ENCODE data around the gene C1orf185. TPM values are rescaled to one million over a fixed set of nuclear protein-coding genes. Genes with fewer than 3 reads are reported as not detected.
"Not testable (repeated sequence)": the region's sequence is repeated elsewhere in the genome, so short reads cannot be mapped to it uniquely, and the experiment has no call there.

The C1orf185 gene
- total RNA-seq, 2 donors from 2014 or later, result not detected

GRCh38 chr1:51127152-51127551, 25.1 kb downstream of the C1orf185 start:
- intact Hi-C loops (cut with DNase I); DNase-seq (ENCODE audit: low spot score): not testable (repeated sequence)

- no peak for DNase-seq (ENCODE audit: low spot score)
- intact Hi-C loops (cut with DNase I), result loop anchor here in 1 of 2 donors (5.0 kb wide), 1 partner anchor 649 kb away; no protein-coding TSS in a partner anchor
These were observed 29.2 kb downstream of the C1orf185 start for GRCh38 chr1:51131185-51131584.

GRCh38 chr1:51133045-51133444, 31.0 kb downstream of the C1orf185 start:
- intact Hi-C loops (cut with DNase I), result loop anchor here in 1 of 2 donors (5.0 kb wide), 1 partner anchor 651 kb away; no protein-coding TSS in a partner anchor
- DNase-seq (ENCODE audit: low spot score), result no peak

GRCh38 chr1:51137696-51138095, 35.7 kb downstream of the C1orf185 start:
- intact Hi-C loops (cut with DNase I); DNase-seq (ENCODE audit: low spot score): not testable (repeated sequence)

GRCh38 chr1:51139474-51139873, 37.4 kb downstream of the C1orf185 start:
- intact Hi-C loops (cut with DNase I), result no loop called here
- no peak for DNase-seq (ENCODE audit: low spot score)

- DNase-seq (ENCODE audit: low spot score), result no peak
- intact Hi-C loops (cut with DNase I), result no loop called here
These were observed 45.4 kb downstream of the C1orf185 start for GRCh38 chr1:51147394-51147793.

- DNase-seq (ENCODE audit: low spot score), result no peak
- intact Hi-C loops (cut with DNase I), result no loop called here
These were observed 52.7 kb downstream of the C1orf185 start for GRCh38 chr1:51154776-51155175.

- intact Hi-C loops (cut with DNase I), result no loop called here
These were observed 54.7 kb downstream of the C1orf185 start for GRCh38 chr1:51156752-51157151.

GRCh38 chr1:51157395-51157794, 55.4 kb downstream of the C1orf185 start:
- intact Hi-C loops (cut with DNase I), result no loop called here
- no peak for DNase-seq (ENCODE audit: low spot score)

More at GRCh38 chr1:51156752-51157151, 54.7 kb downstream of the C1orf185 start:
- DNase-seq (ENCODE audit: low spot score), result no peak

GRCh38 chr1:51158263-51158662, 56.2 kb downstream of the C1orf185 start:
- DNase-seq (ENCODE audit: low spot score), result no peak
- intact Hi-C loops (cut with DNase I), result no loop called here

- intact Hi-C loops (cut with DNase I); DNase-seq (ENCODE audit: low spot score): not testable (repeated sequence)
These were observed 60.5 kb downstream of the C1orf185 start for GRCh38 chr1:51162560-51162959.

- no peak for DNase-seq (ENCODE audit: low spot score)
- intact Hi-C loops (cut with DNase I), result no loop called here
These were observed 63.5 kb downstream of the C1orf185 start for GRCh38 chr1:51165540-51165939.

GRCh38 chr1:51168266-51168845, 66.3 kb downstream of the C1orf185 start:
- intact Hi-C loops (cut with DNase I), result no loop called here
- DNase-seq (ENCODE audit: low spot score), result no peak

- no peak for DNase-seq (ENCODE audit: low spot score)
These were observed 66.9 kb downstream of the C1orf185 start for GRCh38 chr1:51168936-51169335.

GRCh38 chr1:51170342-51170741, 68.3 kb downstream of the C1orf185 start:
- no peak for DNase-seq (ENCODE audit: low spot score)
- intact Hi-C loops (cut with DNase I), result no loop called here

More at GRCh38 chr1:51168936-51169335, 66.9 kb downstream of the C1orf185 start:
- intact Hi-C loops (cut with DNase I), result no loop called here

- intact Hi-C loops (cut with DNase I), result no loop called here
- no peak for DNase-seq (ENCODE audit: low spot score)
These were observed 70.8 kb downstream of the C1orf185 start for GRCh38 chr1:51172811-51173210.

GRCh38 chr1:51175278-51175677, 73.2 kb downstream of the C1orf185 start:
- no peak for DNase-seq (ENCODE audit: low spot score)
- intact Hi-C loops (cut with DNase I), result no loop called here

- DNase-seq (ENCODE audit: low spot score); intact Hi-C loops (cut with DNase I): not testable (repeated sequence)
These were observed 76.0 kb downstream of the C1orf185 start for GRCh38 chr1:51177988-51178387.

- intact Hi-C loops (cut with DNase I), result loop anchor here in 1 of 2 donors (10.0 kb wide), 1 partner anchor 413 kb away; no protein-coding TSS in a partner anchor
- no peak for DNase-seq (ENCODE audit: low spot score)
These were observed 86.2 kb downstream of the C1orf185 start for GRCh38 chr1:51188230-51188629.

- DNase-seq (ENCODE audit: low spot score), result no peak
- intact Hi-C loops (cut with DNase I), result loop anchor here in 1 of 2 donors (10.0 kb wide), 1 partner anchor 415 kb away; no protein-coding TSS in a partner anchor
These were observed 87.5 kb downstream of the C1orf185 start for GRCh38 chr1:51189421-51190073.

- intact Hi-C loops (cut with DNase I), result no loop called here
- DNase-seq (ENCODE audit: low spot score), result no peak
These were observed 88.9 kb downstream of the C1orf185 start for GRCh38 chr1:51190961-51191360.
